Suppressor macrophage (primary cell): ENCODE measurements around the gene IFNA17.
"Not testable (repeated sequence)": the region's sequence is repeated elsewhere in the genome, so short reads cannot be mapped to it uniquely, and the experiment has no call there.

Experiments used
- DNase-seq, 4 experiments: peaks; one replicate each; pipeline ENCODE4 v3.0.0-alpha.2; 2020 to 2022
- total RNA-seq, 17 experiments: gene quantifications; one replicate each; lab custom pipeline; 2026; ENCODE audit warnings: mixed read lengths in 6 of 17, inconsistent platforms in 3 of 17; lab: John Stamatoyannopoulos, UW

Gene IFNA17
- 0 to 0.33 (median 0) reads per million in 17 experiments for total RNA-seq

- DNase-seq = no peak
Measured at GRCh38 chr9:21228122-21228521, at the start of gene IFNA17. Gene IFNA17, minus strand, starts transcription at chr9:21228222. Its CDS starts 49 bp downstream, at chr9:21228173.

GRCh38 chr9:21268347-21268657 lies 40.3 kb upstream of the IFNA17 start:
- DNase-seq = no peak

GRCh38 chr9:21267485-21268346 lies 39.7 kb upstream of the IFNA17 start:
- no peak for DNase-seq

GRCh38 chr9:21266733-21267484 lies 38.9 kb upstream of the IFNA17 start:
- no peak for DNase-seq

- no peak for DNase-seq
Measured at GRCh38 chr9:21265421-21266189, 37.6 kb upstream of the IFNA17 start.

GRCh38 chr9:21255538-21256212 lies 27.7 kb upstream of the IFNA17 start:
- DNase-seq = no peak

GRCh38 chr9:21252721-21253547 lies 24.9 kb upstream of the IFNA17 start:
- peak; percentile 77 to 89 (median 85) for DNase-seq

- DNase-seq = no peak
Measured at GRCh38 chr9:21251638-21252037, 23.6 kb upstream of the IFNA17 start.

GRCh38 chr9:21251190-21251589 lies 23.2 kb upstream of the IFNA17 start:
- DNase-seq = no peak

- DNase-seq = peak in 2 of 4 experiments; percentile 50 to 51
Measured at GRCh38 chr9:21244836-21245235, 16.8 kb upstream of the IFNA17 start.

- peak in 2 of 4 experiments; percentile 42 to 60 for DNase-seq
Measured at GRCh38 chr9:21239911-21240310, 11.9 kb upstream of the IFNA17 start, which contains the start of gene IFNA14. Gene IFNA14, minus strand, starts transcription at chr9:21240005. Its CDS starts 70 bp downstream, at chr9:21239935.

- not testable (repeated sequence) for DNase-seq
Measured at GRCh38 chr9:21236360-21236714, 8.3 kb upstream of the IFNA17 start.

- DNase-seq = peak; percentile 73 to 86 (median 78)
Measured at GRCh38 chr9:21235468-21236359, 7.7 kb upstream of the IFNA17 start.

- no peak for DNase-seq
Measured at GRCh38 chr9:21234153-21234687, 6.2 kb upstream of the IFNA17 start.

- DNase-seq = no peak
Measured at GRCh38 chr9:21233258-21233657, 5.2 kb upstream of the IFNA17 start.

GRCh38 chr9:21217211-21217610 lies 10.8 kb downstream of the IFNA17 start, which contains the start of gene IFNA16:
Gene IFNA16, minus strand, starts transcription at chr9:21217311. Its CDS starts 6 bp downstream, at chr9:21217305.
- DNase-seq = not testable (repeated sequence)

- peak; percentile 29 to 62 (median 48) for DNase-seq
Measured at GRCh38 chr9:21213411-21214326, 14.4 kb downstream of the IFNA17 start.

- not testable (repeated sequence) for DNase-seq
Measured at GRCh38 chr9:21212160-21212559, 15.9 kb downstream of the IFNA17 start.

- DNase-seq = not testable (repeated sequence)
Measured at GRCh38 chr9:21210782-21211181, 17.2 kb downstream of the IFNA17 start.
